Measurements from ENCODE around the gene NCKAP5. TPM values are rescaled to one million over a fixed set of nuclear protein-coding genes. Genes with fewer than 3 reads are reported as not detected.
"Not testable (repeated sequence)": the region's sequence is repeated elsewhere in the genome, so short reads cannot be mapped to it uniquely, and the experiment has no call there.

The NCKAP5 gene
- total and polyA plus RNA-seq, 9 donors, result 0.80 to 2.7 (median 2.2) TPM

DNA sequence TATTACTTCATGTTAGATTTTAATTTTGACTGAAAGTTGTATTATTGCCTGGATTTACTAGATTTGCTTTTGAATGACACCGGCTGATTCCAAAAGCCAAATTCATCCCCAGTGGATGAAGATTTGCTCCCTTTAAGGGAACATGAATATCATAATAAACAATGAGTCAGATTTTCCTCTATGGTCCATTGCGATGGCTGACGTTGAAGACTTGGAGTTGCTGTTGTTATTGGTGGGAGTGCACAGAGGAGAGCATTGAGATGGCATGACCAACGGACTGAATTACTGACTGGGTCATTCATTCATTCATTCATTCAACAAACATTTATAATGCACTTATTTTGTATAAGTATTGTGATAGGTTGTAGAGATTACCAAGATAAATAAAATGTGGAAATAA, 864.9 kb downstream of the NCKAP5 start:
- WGBS, 3 donors, result 66 to 75% (median 67%) methylated on average over 4 of the region's 4 CpGs
- no peak for DNase-seq
- Histone ChIP-seq H3K9me3 (no peaks in the 10 kb centered on the region), H3K4me3 (no peak overlapping the region), H3K27ac (no peak overlapping the region), H3K4me1 (ENCODE audit: insufficient read depth) (no peaks in the 10 kb centered on the region), H3K27me3 (no peaks in the 10 kb centered on the region), H3K36me3 (no peaks in the 10 kb centered on the region)
- TF ChIP-seq EP300 (IDR thresholded peaks at IDR 0.05) (no peak), POLR2A (IDR thresholded peaks at IDR 0.05) (no peak)
- TF ChIP-seq, protein P1, sequence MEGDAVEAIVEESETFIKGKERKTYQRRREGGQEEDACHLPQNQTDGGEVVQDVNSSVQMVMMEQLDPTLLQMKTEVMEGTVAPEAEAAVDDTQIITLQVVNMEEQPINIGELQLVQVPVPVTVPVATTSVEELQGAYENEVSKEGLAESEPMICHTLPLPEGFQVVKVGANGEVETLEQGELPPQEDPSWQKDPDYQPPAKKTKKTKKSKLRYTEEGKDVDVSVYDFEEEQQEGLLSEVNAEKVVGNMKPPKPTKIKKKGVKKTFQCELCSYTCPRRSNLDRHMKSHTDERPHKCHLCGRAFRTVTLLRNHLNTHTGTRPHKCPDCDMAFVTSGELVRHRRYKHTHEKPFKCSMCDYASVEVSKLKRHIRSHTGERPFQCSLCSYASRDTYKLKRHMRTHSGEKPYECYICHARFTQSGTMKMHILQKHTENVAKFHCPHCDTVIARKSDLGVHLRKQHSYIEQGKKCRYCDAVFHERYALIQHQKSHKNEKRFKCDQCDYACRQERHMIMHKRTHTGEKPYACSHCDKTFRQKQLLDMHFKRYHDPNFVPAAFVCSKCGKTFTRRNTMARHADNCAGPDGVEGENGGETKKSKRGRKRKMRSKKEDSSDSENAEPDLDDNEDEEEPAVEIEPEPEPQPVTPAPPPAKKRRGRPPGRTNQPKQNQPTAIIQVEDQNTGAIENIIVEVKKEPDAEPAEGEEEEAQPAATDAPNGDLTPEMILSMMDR (IDR thresholded peaks at IDR 0.05), result no peak
- intact Hi-C loops (cut with DNase I), result loop anchor here in 1 of 4 donors (1.0 kb wide), 1 partner anchor 20 kb away; no protein-coding TSS in a partner anchor

- H3K27ac ChIP-seq, result no peak overlapping the region
- H3K9me3 ChIP-seq, result no peaks in the 10 kb centered on the region
- H3K4me1 ChIP-seq (ENCODE audit: insufficient read depth), result no peaks in the 10 kb centered on the region
- no peak for DNase-seq
- TF ChIP-seq, protein P1 (IDR thresholded peaks at IDR 0.05), result no peak
- TF ChIP-seq POLR2A (IDR thresholded peaks at IDR 0.05) (no peak), EP300 (IDR thresholded peaks at IDR 0.05) (no peak)
- intact Hi-C loops (cut with DNase I), result no loop called here
- H3K36me3 ChIP-seq, result no peaks in the 10 kb centered on the region
- no peak overlapping the region for H3K4me3 ChIP-seq
- no peaks in the 10 kb centered on the region for H3K27me3 ChIP-seq
- WGBS, 3 donors, result 76 to 87% (median 78%) methylated on average over 2 of the region's 2 CpGs
Observed at GRCh38 chr2:132701810-132702209, 866.5 kb downstream of the NCKAP5 start.

DNA sequence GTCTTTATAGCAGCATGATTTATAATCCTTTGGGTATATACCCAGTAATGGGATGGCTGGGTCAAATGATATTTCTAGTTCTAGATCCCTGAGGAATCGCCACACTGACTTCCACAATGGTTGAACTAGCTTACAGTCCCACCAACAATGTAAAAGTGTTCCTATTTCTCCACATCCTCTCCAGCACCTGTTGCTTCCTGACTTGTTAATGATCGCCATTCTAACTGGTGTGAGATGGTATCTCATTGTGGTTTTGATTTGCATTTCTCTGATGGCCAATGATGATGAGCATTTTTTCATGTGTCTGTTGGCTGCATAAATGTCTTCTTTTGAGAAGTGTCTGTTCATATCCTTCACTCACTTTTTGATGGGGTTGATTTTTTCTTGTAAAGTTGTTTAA, 868.5 kb downstream of the NCKAP5 start:
- H3K36me3 ChIP-seq; H3K27ac ChIP-seq; H3K9me3 ChIP-seq; H3K4me1 ChIP-seq (ENCODE audit: insufficient read depth); H3K4me3 ChIP-seq; DNase-seq; intact Hi-C loops (cut with DNase I); H3K27me3 ChIP-seq: not testable (repeated sequence)
- 93 to 97% (median 97%) methylated on average over 1 to 2 of the region's 2 CpGs for WGBS, 3 donors

DNA sequence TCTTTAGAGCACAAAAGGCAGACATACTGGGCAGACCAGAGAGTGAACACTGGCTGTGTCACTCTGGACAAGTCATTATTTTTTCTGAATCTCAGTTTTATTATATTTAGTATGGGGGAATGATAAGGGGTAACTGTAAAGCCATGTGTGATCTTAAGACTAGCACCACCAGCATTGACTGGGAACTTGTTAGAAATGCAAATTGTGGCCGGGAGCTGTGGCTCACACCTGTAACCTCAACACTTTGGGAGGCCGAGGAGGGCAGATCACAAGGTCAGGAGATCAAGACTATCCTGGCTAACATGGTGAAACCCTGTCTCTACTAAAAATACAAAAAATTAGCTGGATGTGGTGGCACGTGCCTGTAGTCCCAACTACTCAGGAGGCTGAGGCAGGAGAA, 869.9 kb downstream of the NCKAP5 start:
- DNase-seq; H3K4me1 ChIP-seq (ENCODE audit: insufficient read depth); H3K36me3 ChIP-seq; intact Hi-C loops (cut with DNase I); H3K4me3 ChIP-seq; H3K27me3 ChIP-seq; H3K27ac ChIP-seq; H3K9me3 ChIP-seq: not testable (repeated sequence)
- WGBS, 3 donors, result 85 to 86% (median 85%) methylated on average over 3 of the region's 3 CpGs

DNA sequence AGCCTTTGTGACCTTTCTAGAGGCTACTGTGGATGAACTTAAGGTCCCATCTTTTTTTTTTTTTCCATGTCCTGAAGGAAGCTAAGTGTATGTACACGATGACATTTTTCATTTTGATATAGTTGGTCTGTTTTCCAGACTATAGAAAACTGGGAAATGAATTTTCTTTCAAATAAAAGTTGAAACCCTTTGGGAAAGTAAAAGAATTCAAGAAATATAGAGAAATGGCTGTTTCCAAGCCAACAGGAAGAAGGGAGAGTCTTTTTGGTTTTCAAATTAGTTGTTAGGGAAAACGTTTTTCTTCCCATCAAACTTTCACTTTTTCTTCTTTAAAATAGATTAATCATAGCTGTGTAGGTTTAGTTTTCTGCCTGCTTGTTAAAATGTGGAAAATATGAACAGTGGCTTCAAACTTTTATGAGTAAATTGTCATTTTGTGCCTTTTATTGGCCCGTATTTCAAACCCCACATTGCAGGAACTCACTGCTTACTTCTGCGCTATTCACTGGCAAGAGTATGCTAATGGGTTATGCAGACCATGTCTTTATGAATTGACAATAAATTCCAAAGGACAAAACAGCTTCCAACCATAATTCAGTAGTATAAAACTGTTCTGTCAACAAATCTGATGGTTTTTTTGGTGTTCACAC, 870.6 kb downstream of the NCKAP5 start:
- WGBS, 3 donors, result 69 to 70% (median 69%) methylated on average over 4 of the region's 4 CpGs
- TF ChIP-seq EP300 (IDR thresholded peaks at IDR 0.05) (no peak), POLR2A (IDR thresholded peaks at IDR 0.05) (no peak)
- TF ChIP-seq, protein P1 (IDR thresholded peaks at IDR 0.05), result no peak
- no peaks in the 10 kb centered on the region for H3K27me3 ChIP-seq
- no peak for DNase-seq
- no peaks in the 10 kb centered on the region for H3K9me3 ChIP-seq
- intact Hi-C loops (cut with DNase I), result no loop called here
- no peaks in the 10 kb centered on the region for H3K36me3 ChIP-seq
- H3K4me1 ChIP-seq (ENCODE audit: insufficient read depth), result no peaks in the 10 kb centered on the region
- H3K27ac ChIP-seq, result no peak overlapping the region
- H3K4me3 ChIP-seq, result no peak overlapping the region

Data from ovary (tissue), 9 donors.